GM18499 (cell line): ENCODE data around the gene PIEZO2.

ENCODE experiments used
- ATAC-seq: cut with Tn5 transposase; IDR thresholded peaks from one replicate; pipeline ENCODE4 v1.9.1; 2021; ENCODE audit warnings: moderate number of reproducible peaks; ENCODE audit not compliant: insufficient read depth, unreplicated experiment

The PIEZO2 gene

DNA sequence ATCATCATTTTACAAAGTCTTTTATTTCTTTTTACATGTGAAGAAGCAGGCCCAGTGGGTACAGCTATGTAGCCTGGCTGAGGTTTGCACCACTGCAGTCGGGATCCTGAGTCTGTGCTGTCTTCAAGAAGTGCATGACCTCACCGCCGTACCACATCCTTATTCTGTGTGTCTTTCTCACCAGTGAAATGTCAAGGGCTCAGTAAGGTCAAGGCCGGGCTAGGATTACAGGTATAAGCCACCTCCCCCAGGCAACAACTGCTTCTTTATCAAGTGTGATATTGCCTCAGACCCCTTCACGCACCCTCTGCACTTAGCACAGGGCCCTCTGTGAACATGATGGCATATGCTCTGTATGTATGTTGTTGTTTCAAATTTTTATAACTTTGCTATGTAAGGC, 76.7 kb downstream of the PIEZO2 start:
- ATAC-seq, result no peak

- ATAC-seq, result no peak
Measured at GRCh38 chr18:11071300-11071699, 78.1 kb downstream of the PIEZO2 start.

GRCh38 chr18:11070593-11070992, 78.8 kb downstream of the PIEZO2 start:
- no peak for ATAC-seq

DNA sequence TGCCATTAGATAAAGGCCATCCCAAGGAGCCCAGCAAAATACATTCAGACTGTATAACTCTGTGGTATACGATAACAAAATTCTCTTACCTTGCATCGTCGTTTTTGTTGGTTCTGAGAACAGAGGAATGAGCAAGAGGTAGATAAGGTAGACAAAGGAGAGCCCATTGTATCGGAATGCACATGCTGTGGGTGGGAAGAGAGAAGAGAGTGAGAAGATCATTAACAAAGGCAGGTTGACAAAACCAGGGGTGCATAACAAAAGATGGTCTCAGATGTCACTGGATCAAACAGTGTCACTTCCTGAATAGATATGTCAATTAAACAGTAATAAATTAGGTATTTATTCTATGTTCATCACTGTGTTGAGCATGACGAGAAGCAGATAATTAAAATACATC, 83.3 kb downstream of the PIEZO2 start:
- ATAC-seq, result no peak

- ATAC-seq, result no peak
Measured at GRCh38 chr18:11064727-11065460, 84.5 kb downstream of the PIEZO2 start.

DNA sequence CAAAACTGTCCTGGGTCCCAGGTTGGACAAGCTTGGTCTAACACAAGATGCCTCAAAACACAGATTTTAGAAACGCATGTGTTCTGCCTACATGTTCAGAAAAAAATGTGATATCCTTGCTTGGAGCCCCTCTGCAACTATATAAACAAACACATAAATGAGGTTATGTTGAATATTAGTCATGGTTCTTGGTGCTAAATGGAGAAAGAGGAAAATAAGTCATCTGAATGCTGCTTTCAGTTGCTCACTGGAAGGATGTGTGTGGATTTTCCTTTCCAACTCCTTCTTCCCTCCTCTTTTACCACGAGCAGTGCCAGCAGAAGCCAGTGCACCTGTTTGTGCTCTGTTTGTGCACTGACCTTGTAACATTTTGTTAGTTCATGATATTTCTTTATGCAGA, 85.3 kb downstream of the PIEZO2 start:
- no peak for ATAC-seq

DNA sequence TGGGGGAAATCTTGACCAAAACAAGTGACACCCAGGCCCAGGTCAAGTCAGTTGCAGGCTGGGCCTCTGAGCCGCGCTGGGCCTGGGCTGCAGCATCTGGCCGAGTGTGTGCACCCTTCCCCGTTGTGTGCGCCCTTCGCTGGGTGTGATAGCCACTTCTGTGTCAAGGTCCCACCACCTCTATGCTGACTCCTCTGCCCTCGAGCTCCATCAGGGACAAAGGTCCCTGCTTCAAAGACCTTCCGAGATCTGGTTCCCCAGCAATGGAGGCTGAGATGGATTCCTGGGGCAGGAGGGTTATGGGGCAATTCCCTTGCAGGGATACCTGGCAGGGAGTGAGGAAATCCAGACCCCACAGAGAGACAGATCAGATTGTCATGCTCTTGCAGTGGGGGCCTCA, 93.6 kb downstream of the PIEZO2 start:
- no peak for ATAC-seq

GRCh38 chr18:11054497-11054896, 94.9 kb downstream of the PIEZO2 start:
- no peak for ATAC-seq

DNA sequence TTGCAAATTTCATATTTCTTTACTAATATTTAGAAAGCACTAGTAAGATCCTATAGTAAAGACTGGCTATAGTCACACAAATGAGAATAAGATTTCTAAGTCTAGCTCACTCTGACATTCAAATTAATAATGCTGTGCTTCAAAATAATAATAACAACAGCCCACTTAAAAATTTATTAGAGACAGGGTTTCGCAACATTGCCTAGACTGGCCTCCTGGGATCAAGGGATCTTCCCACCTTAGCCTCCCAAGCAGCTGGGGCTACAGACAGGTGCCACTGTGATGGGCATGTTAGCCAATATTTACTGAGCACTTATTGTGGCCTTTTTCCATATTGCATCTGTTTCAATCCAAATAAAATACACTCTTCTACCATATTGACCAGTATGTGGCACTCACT, 96.1 kb downstream of the PIEZO2 start:
- ATAC-seq, result no peak

DNA sequence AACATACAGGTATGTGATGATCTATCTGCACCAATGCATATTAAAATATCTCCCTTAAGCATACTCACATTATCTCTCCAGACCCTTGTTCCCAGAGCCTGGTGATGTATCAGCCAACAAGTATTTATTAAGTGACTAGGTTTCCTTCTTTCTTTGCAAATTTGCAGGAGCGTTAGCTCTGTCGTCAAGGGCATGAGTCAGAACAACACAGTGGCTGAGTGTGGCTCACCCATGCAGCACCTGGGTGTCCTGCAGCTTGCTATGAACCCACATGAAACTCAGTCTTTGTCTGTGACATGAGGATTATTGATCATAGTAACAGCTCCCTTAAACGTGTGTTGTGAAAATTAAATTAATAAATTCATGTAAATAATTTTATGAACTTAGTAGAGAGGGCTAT, 96.6 kb downstream of the PIEZO2 start:
- ATAC-seq, result no peak

- ATAC-seq, result no peak
Measured at GRCh38 chr18:11051462-11051861, 97.9 kb downstream of the PIEZO2 start.

DNA sequence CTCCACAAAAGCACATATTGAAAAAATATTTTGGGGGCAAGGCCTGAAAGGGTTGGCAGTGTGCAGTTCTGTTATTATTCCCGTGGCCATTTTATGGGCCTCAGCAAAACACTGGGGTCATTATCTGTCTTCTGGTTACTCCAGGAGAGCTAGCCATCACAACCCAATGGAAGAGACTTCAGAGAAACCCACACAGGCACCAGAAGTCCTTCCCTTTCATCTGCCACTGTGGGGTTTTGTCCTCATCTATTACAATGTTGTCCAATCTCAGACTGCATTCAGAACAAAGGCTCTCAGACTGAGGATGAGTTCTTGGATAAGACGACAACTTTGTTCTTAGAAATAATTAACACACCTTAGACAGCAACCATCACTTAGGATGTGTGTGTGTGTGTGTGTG, 98.4 kb downstream of the PIEZO2 start:
- no peak for ATAC-seq

DNA sequence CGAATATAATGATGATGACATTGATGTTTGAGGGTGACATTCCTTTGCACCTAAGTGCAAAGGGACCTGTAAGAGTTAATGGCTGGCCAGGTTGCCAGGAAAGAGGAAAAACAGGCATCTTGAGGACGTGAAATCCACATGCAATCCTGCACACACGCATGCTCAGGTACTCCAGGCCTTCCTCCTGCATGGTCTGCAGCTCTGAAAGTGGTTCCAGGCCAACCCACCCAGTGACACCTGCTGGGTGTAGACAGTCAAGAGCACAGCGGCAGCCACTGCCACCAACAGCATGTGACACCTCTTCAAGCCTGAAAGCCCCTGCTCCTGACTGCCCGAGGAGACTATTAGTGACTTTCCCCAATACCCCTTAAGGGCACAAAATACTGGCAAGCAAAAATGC, 101.6 kb downstream of the PIEZO2 start:
- no peak for ATAC-seq

- ATAC-seq, result no peak
Measured at GRCh38 chr18:11047156-11047555, 102.2 kb downstream of the PIEZO2 start.

- no peak for ATAC-seq
Measured at GRCh38 chr18:11046140-11046539, 103.2 kb downstream of the PIEZO2 start.

DNA sequence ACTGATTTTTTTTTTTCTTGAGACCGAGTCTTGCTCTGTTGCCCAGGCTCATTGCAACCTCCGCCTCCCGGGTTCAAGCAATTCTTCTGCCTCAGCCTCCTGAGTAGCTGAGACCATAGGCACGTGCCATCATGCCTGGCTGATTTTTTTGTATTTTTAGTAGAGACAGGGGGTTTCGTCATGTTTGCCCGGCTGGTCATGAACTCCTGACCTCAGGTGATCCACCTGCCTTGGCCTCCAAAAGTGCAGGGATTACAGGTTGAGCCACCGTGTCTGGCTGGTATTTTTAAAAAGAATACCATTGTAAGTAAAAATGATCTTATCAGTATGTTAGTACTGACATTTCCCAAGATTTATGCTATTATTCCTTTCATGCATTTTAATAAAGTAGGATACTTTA, 105.7 kb downstream of the PIEZO2 start:
- no peak for ATAC-seq

- ATAC-seq, result no peak
Measured at GRCh38 chr18:11042247-11042646, 107.1 kb downstream of the PIEZO2 start.

DNA sequence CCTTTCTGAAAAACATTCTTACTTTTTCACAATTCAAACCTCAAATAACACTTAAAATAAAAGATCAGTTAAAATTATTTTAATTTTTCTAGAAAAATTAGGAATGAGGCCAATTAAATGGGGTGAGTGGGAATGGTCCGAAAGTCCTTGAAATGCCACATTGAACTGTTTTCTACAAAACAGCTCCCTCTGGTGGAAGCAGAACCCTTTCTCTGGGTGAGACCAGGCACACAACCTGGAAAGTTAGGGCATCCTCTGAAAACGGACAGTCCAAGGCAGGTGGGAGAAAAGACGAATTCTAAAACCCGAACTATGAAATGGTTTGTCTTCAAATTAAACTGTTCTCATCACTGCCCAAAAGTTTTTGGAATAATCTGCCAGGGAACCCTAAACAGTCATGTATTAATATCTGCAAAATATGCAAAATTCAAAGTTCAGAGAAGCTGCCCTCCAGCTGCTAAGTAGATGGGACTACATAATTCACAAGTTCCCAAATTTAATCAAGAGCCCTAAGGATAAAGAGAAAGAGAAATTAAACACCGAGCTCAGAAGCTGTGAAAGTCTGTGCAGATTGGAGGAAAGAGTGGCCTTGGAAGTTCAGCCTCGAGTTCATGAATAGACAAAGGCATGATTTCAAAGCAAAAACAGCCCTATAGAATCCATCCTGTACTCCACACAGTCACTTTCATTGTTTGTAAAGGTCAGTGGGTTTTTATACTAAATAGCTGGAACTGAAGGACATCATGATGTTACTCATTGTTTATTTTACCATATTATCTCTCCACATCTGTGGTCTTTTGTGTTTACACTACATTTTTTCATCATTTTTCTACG, 108.3 kb downstream of the PIEZO2 start:
- no peak for ATAC-seq

DNA sequence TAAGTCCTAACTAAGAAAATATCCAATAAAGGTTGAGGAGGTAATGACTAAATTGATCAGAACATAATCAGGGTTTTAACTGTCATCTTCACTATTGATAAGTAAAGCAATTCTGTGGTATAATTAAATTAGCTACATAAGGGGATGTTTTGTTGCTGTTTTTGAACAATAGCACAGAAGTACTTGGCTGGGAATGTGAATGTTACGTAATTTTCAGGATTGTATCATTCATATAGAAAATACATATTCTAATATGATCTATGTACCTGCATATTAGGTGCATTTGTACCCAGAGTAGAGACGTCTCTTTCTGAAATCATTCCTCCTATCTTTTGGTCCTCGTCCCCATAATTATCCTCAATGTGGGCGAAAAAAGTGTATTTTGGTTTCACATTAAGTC, 109.0 kb downstream of the PIEZO2 start:
- no peak for ATAC-seq

- ATAC-seq, result no peak
Measured at GRCh38 chr18:11037533-11038240, 111.7 kb downstream of the PIEZO2 start.

- ATAC-seq, result no peak
Measured at GRCh38 chr18:11035814-11036495, 113.4 kb downstream of the PIEZO2 start.
